ENCODE data around the gene MACROH2A1. TPM values are rescaled to one million over a fixed set of nuclear protein-coding genes. Genes with fewer than 3 reads are reported as not detected.
A peak's percentile ranks its signal among the peaks of the same experiment; 100 is the strongest.

MACROH2A1 gene
- total RNA-seq, 1 donor from 2014 or later, result 150 TPM

DNA sequence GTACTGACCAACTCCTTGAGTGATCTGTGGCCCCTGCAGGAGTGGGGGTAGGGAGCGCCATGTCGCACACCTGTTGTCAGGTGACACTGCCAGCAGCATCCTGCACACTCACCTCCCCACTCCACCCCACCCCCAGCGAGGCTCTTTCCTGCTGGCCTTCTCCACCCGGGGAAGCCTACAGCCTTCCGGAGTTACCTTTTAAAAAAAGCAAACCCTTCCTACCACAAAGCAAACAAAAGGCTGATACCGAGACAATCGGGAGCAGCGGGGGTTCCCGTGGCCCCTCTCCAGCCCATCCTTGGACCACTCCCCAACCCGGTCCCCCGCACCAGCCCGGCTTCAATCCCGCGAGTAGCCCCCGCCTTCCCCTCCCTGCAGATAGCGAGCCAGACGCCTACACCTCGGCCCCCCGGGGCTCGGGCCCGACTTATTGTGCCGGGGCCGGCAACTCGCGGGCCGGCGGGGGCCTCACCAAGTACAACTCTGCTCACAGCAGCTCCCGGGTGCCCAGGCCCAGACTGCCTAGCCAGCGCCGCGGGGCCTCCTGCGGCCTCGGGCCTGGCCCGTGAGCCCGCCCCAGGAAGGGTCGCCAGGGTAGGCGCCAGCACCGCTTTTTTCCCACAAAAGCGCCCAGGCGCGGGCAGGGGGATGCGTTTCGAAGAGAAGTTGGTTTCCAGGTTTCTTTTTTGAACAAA lies 724 bp downstream of the MACROH2A1 start:
- DNase-seq (ENCODE audit: extremely low read depth, low read depth, low spot score), result no peak

GRCh38 chr5:135397084-135397483 lies 1.9 kb downstream of the MACROH2A1 start:
- DNase-seq (ENCODE audit: extremely low read depth, low read depth, low spot score), result no peak

- no peak for DNase-seq (ENCODE audit: extremely low read depth, low read depth, low spot score)
These were observed 2.5 kb downstream of the MACROH2A1 start for GRCh38 chr5:135396459-135397055.

DNA sequence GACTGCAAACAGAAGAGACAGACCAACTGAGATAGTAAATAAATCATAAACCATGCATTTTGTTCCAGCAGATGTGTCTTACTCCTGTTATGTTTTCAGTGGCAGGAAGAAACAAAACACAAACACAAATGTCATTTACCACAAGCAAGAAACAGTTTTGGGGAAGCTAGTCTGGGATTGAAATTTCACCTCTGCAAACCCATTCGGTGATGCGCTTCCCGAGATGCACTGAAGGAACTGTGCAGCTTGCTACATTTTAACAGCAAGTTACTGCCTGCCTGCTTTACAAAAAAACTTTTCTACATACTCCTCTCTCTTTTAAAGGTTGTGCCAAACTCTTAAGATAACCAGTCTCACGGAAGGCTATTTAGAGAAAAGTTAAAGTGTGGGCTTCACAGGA lies 3.2 kb downstream of the MACROH2A1 start:
- no peak for DNase-seq (ENCODE audit: extremely low read depth, low read depth, low spot score)

DNA sequence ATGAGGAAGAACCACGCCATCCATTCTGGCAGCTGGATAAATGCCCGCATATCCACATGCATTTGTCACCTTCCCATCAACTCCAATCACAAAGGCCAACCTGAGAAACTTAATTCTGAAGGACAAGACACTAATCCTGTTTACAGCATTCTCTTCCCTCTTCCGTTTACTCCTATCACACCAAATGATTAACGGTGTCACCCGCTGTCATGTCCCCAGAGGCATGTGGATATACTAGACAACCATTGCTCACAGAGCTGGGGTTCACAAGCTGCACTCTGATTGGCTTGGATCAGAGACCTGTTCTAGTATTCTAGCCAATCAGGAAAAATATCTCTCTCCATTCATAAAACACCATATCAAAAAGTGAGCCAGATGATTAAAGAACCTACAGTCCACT lies 3.6 kb downstream of the MACROH2A1 start:
- no peak for DNase-seq (ENCODE audit: extremely low read depth, low read depth, low spot score)

DNA sequence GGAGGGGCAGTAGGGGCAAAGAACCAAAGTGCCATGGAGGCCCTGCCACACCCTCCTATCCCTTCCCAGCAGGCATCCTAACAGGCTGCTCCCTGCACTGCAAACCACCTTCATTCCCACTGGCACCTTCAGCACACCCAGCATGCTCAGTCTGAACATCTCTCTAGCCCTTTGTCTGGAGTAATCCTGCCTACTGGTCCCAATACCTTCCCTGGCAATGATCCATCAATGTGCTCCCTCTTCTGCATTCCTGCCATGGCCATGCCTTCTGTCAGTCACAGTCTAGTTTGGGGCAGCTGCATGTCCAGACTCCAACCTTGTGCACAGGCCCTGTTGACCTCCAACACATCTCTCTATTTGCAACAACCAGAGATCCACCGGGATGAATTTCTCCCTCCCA lies 4.9 kb downstream of the MACROH2A1 start:
- DNase-seq (ENCODE audit: extremely low read depth, low read depth, low spot score), result no peak

GRCh38 chr5:135393691-135394090 lies 5.3 kb downstream of the MACROH2A1 start:
- DNase-seq (ENCODE audit: extremely low read depth, low read depth, low spot score), result no peak

GRCh38 chr5:135393229-135393628 lies 5.8 kb downstream of the MACROH2A1 start:
- no peak for DNase-seq (ENCODE audit: extremely low read depth, low read depth, low spot score)

DNA sequence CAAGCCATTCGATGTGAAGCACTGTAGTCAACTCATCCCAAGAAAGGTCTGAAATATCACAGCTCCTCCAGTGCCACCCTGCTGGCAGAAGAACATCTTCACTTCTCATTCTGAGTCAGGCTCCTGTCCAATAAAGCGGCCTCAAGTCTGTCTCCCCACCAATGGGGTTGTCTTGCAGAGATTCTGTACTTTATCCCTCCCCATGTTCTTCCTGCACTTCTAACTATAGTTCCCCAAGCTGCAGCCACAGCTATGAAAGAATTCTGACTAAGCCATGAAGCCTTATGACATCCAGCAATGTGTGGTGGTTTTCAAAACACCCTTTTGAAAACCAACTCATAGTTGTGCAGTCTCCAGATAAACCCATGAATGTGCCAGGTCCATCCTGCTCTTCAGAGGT lies 6.8 kb downstream of the MACROH2A1 start:
- no peak for DNase-seq (ENCODE audit: extremely low read depth, low read depth, low spot score)

DNA sequence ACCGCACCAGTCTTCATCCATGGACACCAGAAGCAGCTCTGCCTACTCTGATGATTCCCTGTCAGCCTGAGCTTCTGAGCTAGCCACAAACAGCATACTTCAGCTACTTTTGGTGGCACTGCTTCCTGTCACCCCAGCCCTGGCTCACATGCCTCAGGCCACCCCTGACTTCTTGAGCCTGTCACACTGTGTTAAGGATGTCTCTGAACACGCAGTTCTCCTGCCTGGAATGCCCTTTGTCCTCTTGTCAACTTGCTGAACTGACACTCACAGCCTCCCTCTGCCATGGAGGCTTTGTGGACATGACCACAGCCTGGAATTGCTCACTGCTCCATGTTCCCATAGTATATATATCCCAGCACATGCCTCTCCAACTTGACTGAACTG lies 7.2 kb downstream of the MACROH2A1 start:
- DNase-seq (ENCODE audit: extremely low read depth, low read depth, low spot score), result no peak

- DNase-seq (ENCODE audit: extremely low read depth, low read depth, low spot score), result no peak
These were observed 7.7 kb downstream of the MACROH2A1 start for GRCh38 chr5:135391116-135391868.

DNA sequence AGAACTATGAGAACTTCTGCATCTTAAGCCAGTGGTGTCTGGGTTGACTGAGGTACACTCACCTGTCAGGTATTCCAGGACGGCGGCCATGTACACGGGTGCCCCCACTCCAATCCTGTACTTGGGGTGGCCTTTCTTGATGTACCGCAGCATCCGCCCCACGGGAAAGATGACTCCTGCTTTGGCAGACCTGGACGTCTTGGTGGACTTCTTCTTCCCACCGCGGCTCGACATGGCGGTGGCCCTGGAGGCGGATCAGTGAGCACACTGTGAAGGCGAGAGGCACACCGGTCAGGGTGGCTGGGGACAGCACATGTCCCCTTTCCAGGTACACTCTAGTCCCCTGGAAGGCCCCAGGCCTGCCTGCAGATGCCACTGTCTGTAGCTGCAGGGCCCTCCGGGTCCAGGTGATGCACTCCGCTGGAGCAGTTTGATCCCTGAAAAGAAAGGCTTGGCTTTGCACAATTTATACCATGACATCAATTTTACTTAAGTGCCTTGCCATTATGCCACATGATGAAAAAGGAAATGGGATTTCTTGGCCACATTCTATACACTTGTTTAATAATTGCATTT lies 10.1 kb downstream of the MACROH2A1 start:
- DNase-seq (ENCODE audit: extremely low read depth, low read depth, low spot score), result no peak

DNA sequence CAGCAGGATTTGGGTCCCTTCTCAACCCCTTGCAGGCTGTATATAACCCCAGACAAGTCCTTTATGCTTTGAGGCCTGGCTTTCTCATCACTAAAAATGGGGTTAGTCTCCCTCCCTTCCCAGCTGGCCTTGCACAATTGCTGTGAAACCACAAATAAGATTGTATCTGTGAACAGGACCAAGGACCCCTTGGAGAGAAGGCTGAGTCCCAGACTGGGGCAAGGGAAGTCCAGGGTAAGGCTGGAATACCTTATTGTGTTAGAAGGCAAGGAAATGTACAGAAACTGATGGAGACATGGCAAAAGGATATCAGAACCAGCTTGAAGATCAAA lies 11.4 kb downstream of the MACROH2A1 start:
- no peak for DNase-seq (ENCODE audit: extremely low read depth, low read depth, low spot score)

GRCh38 chr5:135386886-135387628 lies 12.0 kb downstream of the MACROH2A1 start:
- DNase-seq (ENCODE audit: extremely low read depth, low read depth, low spot score), result peak; percentile 18

GRCh38 chr5:135386096-135386495 lies 12.9 kb downstream of the MACROH2A1 start:
- no peak for DNase-seq (ENCODE audit: extremely low read depth, low read depth, low spot score)

DNA sequence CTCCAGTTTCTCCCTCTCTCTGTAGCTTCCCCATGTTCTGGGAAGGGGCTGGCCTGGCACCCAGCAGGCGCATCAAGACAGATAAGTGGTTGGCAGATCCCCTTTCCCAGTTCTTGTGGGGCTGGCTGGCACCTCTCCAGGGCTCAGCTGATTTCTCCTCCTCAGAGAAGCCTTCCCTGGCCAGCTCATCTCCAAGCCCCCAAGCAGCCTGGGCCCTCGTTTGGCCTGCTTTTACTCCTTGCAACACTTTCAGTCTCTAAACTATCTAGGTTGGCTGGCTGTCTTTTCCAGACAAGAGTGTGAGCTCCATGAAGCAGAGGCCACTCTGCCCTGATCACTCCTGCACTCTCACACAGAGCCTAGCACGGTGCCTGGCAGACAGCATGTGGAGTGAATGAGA lies 13.5 kb downstream of the MACROH2A1 start:
- no peak for DNase-seq (ENCODE audit: extremely low read depth, low read depth, low spot score)

GRCh38 chr5:135384898-135385297 lies 14.1 kb downstream of the MACROH2A1 start:
- DNase-seq (ENCODE audit: extremely low read depth, low read depth, low spot score), result no peak

GRCh38 chr5:135383803-135384495 lies 15.1 kb downstream of the MACROH2A1 start:
- no peak for DNase-seq (ENCODE audit: extremely low read depth, low read depth, low spot score)

GRCh38 chr5:135382981-135383380 lies 16.1 kb downstream of the MACROH2A1 start:
- DNase-seq (ENCODE audit: extremely low read depth, low read depth, low spot score), result no peak

DNA sequence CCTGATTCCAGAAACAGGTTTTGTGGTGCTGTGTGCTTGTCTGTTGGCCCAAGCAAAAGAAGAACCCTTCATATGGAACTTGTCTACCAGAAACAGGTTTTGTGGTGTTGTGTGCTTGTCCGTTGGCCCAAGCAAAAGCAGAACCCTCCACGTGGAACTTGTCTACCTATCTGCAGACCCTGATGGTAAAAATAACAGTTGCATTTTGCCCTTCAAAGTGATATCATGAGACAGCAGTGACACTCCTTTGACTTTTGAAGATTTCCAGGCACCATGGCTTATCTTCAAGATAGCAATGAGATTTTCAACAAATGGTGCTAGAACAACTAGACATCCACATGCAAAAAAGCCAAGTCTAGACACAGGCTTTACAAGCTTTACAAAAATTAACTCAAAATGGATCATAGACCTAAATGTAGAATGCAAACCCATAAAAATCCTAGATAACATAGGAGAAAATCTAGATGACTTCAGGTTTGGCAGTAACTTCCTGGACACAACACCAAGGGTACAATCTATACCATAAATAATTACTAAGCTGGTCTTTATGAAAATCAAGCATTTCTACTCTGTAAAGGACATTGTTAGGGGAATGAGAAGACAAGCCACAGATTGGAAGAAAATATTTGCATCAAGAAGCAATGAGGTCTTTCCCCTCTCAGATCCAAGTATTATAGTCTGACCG lies 16.8 kb downstream of the MACROH2A1 start:
- no peak for DNase-seq (ENCODE audit: extremely low read depth, low read depth, low spot score)

All from glomerular endothelial cell (primary cell).